HEK293T (cell line): ENCODE measurements around the gene NVL.

Experiments used
- ARNT ChIP-seq: fragments of 450-650 bp; IDR thresholded peaks from 2 replicates; pipeline ENCODE4 v1.6.1; 2017; ENCODE audit warnings: mild to moderate bottlenecking
- BHLHE40 ChIP-seq: fragments of 450-650 bp; IDR thresholded peaks from 2 replicates; pipeline ENCODE4 v1.6.1; 2016; ENCODE audit warnings: mild to moderate bottlenecking, moderate library complexity, borderline replicate concordance
- CTBP1 ChIP-seq: fragments of 450-650 bp; IDR thresholded peaks from 2 replicates; pipeline ENCODE4 v1.6.1; 2016; ENCODE audit warnings: borderline replicate concordance
- FOXM1 ChIP-seq: fragments of 450-650 bp; IDR thresholded peaks from 2 replicates; pipeline ENCODE4 v1.6.1; 2017; ENCODE audit warnings: mild to moderate bottlenecking, borderline replicate concordance
- HDGF ChIP-seq: fragments of 450-650 bp; IDR thresholded peaks from 2 replicates; pipeline ENCODE4 v1.6.1; 2017; ENCODE audit warnings: antibody characterized with exemption, borderline replicate concordance
- L3MBTL2 ChIP-seq: fragments of 450-650 bp; conservative IDR thresholded peaks from 2 replicates; pipeline ENCODE4 v1.6.1; 2016; ENCODE audit warnings: mild to moderate bottlenecking
- LEF1 ChIP-seq: fragments of 450-650 bp; IDR thresholded peaks from 2 replicates; pipeline ENCODE4 v1.6.1; 2017; ENCODE audit warnings: mild to moderate bottlenecking, borderline replicate concordance
- NFRKB ChIP-seq: fragments of 450-650 bp; IDR thresholded peaks from 2 replicates; pipeline ENCODE4 v1.6.1; 2016; ENCODE audit warnings: mild to moderate bottlenecking, moderate library complexity
- SP1 ChIP-seq: fragments of 450-650 bp; IDR thresholded peaks from 2 replicates; pipeline ENCODE4 v1.6.1; 2017
- SUZ12 ChIP-seq: fragments of 450-650 bp; IDR thresholded peaks from 2 replicates; pipeline ENCODE4 v1.6.1; 2016; ENCODE audit warnings: mild to moderate bottlenecking
- TARDBP ChIP-seq: fragments of 450-650 bp; IDR thresholded peaks from 2 replicates; pipeline ENCODE4 v1.6.1; 2016
- ZNF384 ChIP-seq: fragments of 450-650 bp; IDR thresholded peaks from 2 replicates; pipeline ENCODE4 v1.6.1; 2016
- TF ChIP-seq, protein P1 (sequence below): fragments of 450-650 bp; IDR thresholded peaks from 2 replicates; pipeline ENCODE4 v1.6.1; 2016

DNA sequence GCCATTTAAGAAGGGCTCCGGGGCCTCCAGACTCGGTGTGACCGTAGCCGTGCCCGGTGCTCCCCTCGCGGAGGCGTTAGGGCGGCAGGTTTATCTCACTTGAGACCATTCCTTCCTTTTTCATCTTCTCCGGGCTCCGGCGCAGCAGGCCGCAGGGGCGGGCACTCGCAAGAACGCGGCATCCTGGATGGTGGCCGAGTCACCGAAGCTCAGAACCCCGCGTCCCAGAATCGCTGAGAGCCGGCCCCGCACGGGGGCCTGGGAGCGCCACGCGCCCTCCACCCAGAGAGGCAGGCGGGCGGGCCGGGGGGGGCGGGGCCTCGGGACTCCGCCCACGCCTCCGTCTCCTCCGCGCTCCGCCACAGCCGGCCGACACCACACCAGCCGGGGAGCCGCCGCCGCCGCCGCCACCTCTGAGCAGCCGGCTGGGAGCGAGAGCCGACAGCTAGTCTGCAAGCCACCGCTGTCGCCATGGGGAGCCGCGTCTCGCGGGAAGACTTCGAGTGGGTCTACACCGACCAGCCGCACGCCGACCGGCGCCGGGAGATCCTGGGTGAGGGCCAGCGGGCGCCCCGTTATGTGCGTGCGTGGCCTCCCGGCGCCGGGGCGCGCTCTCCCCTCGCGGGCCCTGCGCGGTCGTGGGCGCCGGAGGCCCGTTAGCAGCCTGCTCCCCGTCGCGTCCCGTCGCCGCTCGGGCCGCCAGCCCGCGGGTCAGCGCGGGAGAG, 146.9 kb downstream of the NVL start, which contains the start of gene DEGS1:
- TF ChIP-seq CTBP1 (peak; percentile 44; the same call in 1 of the 2 replicates), FOXM1 (0 out of 2 replicates have a peak, but pooled peaks have one; percentile 55), NFRKB (no peak), ARNT (no peak), BHLHE40 (no peak), SP1 (no peak), TARDBP (no peak), SUZ12 (no peak), HDGF (no peak), L3MBTL2 (peak; percentile 80), ZNF384 (no peak), LEF1 (peak; percentile 91)
- TF ChIP-seq, protein P1, sequence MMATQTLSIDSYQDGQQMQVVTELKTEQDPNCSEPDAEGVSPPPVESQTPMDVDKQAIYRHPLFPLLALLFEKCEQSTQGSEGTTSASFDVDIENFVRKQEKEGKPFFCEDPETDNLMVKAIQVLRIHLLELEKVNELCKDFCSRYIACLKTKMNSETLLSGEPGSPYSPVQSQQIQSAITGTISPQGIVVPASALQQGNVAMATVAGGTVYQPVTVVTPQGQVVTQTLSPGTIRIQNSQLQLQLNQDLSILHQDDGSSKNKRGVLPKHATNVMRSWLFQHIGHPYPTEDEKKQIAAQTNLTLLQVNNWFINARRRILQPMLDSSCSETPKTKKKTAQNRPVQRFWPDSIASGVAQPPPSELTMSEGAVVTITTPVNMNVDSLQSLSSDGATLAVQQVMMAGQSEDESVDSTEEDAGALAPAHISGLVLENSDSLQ, result no peak
